SW 1271 (cell line): ENCODE data around the gene PYDC2.

Experiments used
- DNase-seq, 2 experiments: peaks; one replicate each; lab custom pipeline; 2025; lab: John Stamatoyannopoulos, UW

PYDC2 gene

DNA sequence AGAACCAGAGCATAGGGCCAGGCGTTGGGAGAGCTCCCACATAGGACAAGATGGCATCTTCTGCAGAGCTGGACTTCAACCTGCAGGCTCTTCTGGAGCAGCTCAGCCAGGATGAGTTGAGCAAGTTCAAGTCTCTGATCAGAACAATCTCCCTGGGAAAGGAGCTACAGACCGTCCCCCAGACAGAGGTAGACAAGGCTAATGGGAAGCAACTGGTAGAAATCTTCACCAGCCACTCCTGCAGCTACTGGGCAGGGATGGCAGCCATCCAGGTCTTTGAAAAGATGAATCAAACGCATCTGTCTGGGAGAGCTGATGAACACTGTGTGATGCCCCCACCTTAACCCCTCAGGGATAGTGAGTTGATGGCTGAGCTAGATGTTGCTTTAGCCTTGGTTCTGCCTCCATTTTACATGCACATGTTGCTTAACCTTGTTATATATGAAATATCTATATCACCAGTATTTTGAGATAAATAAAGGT lies at the start of gene PYDC2:
Gene PYDC2 (plus strand): TSS at position 51 of the 483 bp plus-strand sequence. CDS start 0 bp downstream, at position 51.
- no peak for DNase-seq

DNA sequence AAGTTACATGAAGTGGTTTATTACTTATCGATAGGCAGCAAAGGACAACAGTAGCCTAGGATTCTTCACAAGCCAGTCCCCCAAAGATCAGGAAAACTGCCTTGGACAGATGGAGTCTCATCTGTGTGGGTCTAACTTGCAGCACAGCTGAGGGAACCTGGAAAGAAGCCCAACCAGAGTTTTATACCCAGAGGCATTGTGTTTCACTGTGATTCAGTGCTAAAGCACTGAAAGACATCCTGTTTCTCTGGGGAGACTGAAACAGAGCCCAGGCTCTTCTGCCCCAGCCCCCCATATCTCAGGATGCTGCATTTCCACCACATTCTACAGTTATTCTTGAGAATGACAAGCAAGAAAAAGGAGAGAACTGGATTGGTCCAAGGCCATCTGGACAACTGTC lies 48.2 kb upstream of the PYDC2 start:
- peak in 1 of 2 experiments; percentile 68 for DNase-seq

DNA sequence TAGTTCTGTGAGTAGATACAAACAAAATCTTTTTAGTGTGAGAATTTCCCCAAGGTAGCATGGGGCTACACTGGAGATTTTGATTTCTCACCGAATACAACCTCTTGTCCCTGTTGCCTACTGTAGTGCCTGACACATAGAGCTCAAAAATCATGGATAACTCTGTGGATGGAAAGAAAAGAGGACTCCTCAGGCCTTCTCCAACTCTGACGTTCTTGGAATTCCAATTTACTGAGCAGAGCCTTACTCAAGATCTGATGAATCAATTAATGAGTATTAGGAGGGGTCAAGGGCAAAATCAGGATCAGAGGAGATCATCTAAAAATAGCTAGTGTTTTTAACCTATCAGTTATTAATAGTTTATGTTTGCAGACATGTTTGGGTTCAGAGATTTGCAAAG lies 46.7 kb upstream of the PYDC2 start:
- no peak for DNase-seq

DNA sequence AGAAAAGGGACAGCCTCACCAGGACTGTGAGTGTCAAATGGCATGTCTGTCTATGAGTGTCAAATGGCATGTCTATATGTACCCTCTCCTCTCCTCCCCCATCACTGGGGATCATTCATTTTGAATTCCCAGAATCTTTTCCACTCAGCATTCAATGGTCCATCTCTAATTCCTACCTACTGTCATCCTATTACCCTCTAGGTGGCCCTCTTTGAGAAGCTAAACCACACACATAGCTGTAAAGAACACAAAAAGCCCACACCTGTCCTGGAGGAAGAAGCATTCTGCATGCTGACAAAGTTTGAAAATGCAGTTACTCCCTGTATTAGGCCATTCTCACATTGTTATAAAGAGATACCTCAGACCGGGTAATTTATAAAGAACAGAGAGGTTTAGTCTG lies 46.2 kb upstream of the PYDC2 start:
- DNase-seq: no peak

DNA sequence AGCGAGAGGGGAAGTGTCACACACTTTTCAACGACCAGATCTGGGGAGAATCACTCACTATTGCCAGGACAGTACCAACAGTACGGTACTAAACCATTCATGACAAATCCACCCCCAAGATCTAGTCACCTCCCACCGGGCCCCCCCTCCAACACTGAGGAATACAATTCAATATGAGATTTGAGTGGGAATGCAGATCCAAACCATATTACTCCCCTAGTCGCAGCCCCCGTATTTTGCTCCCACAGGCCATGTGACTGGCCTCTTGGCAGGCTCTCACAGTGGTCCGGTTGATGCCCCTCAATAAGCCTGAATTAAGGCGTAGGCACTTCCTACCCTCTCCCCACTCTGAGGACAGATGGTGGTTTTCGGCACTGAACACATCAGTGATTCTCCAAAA lies 45.4 kb upstream of the PYDC2 start:
- no peak for DNase-seq

DNA sequence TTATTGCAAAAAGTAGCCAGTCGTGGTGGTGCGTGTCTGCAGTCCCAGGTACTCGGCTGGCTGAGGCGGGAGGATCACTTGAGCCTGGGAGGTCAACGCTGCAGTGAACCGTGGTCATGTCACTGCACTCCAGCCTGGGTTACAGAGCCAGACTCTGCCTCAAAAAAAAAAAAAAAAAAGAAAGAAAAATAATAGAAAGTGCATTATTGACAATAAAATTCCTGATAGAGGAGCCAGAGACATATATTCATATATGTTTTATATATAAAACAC lies 43.6 kb upstream of the PYDC2 start:
- no peak for DNase-seq

DNA sequence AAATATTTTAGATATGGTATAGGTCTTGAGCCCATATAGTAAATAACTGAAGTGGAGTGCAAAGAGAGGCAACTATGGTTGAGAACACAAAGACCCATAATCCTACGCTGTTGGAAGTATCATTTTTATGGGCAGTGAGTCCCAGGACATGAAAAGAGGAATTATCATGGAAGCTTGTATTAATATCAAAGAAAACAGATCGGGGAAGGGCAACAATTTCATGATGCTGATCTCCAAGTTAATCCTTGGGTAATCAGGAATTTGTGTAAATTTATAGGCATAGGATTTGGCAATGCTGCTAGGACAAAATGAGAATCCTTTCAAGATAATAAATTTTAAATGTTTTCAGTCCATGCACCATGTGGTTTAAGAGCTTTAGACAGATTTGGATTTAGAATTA lies 40.2 kb upstream of the PYDC2 start:
- DNase-seq: no peak

DNA sequence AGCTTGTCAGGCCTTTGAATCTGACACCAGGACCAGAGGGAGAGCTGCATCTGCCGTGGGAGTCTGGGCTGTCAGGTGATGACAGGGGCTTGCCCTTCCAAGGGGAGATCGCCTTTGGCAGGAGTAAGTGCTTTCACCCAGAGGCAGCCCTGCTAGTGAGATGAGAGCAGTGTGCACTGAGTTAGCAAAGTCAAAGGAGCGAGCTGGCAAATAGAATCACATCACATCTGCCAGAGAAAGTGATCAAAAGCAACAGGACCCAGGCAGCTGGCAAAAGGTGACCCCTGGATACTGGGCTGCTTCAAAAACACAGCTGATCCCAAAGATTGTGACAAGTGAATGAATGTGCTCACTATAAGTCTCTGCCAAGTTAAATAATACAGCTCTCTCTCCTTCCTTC lies 36.1 kb upstream of the PYDC2 start:
- DNase-seq: no peak

DNA sequence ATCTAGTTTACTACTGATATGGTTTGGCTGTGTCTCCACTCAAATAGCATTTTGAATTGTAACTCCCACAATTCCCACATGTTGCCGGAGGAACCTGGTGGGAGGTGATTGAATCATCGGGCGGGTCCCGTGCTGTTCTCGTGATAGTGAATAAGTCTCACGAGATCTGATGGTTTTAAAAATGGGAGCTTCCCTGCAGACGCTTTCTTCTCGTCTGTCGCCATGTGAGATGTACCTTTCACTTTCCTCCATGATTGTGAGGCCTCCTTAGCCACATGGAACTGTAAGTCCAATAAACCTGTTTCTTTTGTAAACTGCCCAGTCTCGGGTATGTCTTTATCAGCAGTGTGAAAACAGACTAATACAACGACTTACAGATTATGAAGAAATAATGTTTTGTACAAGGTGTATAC lies 35.6 kb upstream of the PYDC2 start:
- DNase-seq: no peak

DNA sequence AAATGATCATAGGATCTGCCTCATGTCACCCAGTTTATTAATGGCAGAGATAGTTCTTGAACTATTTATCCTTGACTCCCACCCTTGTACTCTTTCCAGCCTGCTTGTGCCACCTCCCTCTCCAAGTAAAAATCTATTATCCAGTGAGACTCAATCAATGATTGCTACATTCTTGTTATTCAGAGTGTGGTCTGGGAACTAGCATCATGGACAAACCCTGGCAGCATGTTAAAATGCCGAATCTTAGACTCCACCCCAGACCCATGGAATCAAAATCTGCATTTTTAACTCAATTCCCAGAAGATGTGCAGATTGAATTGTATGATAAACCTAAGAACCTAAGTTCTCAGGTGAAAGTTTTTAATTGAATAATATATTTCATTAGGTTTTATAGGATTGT lies 34.7 kb upstream of the PYDC2 start:
- DNase-seq: no peak

DNA sequence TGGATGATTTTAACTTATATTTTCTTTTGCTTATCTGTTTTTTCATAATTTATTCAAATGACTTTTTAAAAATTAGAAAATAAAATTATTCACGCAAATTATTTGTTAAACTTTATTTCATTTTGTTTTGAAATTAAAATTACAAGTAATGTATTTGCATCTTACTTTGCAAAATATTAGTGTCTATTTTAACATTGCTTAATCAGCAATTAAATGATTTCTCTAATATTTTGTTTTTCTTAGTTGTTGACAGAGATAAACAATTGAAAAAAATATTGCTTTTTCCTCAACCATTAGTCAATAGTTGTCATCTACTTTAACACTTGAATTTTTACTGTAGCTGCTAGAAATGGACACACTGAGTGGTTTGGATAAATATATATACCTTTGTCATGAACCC lies 32.8 kb upstream of the PYDC2 start:
- no peak for DNase-seq

DNA sequence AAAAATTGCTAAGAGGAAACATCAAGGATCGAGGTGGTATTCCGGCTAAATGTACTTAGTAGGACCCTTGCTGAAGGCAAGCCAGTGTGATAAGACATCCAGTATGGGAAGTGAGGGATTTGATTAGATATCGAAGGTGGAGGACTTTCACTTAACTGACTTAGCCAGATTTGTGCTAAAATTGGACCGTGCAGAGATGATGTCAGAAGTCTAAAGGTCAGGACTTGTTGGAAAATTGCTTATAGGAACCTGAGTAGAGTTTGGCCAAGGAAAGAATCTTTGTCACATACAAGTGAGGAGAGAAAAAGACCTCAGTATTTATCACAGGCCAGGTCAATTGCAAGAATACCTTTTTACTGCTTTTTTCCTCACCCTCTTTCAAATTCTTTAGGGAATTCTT lies 30.9 kb upstream of the PYDC2 start:
- DNase-seq: no peak

DNA sequence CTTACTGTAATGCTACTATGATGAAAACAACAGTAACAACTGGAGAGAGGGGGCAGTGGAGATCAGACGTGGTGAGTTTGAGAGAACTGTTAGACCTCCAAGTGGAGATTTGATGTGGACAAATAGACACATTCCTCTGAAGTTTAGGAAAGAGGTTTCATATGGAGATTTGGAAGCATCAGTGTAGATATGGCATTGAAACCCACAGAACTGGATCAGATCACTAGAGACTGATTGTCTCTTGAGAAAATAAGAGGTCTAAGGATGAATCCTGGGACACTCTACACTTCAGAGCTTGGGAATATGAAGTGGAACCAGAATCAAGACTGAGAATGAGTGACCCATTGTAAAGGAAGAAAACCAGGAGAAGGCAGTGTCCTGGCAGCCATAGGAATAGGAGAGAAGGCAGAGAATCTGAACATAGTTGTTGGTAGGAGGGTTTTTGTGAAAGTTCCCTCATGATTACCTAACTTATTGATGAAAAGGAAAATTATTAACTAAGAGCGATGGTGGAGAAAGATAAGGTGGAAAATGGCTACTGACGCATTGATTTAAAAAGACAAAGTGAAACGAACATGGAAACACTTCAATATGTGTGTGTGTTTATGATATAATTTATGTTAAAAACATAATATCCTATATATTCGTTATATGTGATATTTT lies 29.7 kb upstream of the PYDC2 start:
- no peak for DNase-seq

DNA sequence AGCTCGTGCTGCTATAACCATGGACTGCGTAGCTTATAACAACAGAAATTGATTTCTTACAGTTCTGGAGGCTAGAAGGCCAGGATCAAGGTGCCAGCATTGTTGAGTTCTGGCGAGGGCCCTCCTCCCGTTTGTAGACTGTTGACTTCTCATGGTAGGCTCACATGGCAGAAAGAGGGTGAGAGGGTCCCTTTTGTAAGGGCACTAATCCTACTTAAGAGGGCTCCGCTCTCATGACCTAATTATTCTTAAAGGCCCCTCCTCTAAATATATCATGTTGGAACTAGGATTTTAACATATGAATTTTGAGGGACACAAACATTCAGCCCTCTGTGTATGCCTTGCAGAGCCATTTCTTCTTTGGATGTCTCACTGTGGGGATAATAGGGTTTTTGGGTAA lies 28.8 kb upstream of the PYDC2 start:
- no peak for DNase-seq

DNA sequence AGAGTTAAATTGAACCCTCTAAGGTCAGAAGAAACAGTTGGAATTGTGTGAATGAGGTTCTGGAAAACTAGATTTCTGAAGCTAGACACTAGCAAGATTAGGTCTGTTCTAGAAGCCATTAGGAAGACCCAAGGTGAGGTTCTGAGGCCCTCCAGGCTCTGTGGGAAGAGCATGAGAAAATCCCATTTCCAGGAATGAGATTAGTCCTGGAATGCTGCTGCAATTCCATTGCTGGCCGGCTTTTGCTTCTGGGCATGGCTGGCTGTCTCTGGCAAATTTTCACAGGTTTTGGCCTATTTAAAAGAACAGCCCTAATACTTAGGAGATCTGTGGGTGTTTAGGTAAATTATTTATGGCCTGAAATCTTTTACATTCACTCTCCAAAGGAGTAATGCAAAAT lies 26.9 kb upstream of the PYDC2 start:
- DNase-seq: no peak

DNA sequence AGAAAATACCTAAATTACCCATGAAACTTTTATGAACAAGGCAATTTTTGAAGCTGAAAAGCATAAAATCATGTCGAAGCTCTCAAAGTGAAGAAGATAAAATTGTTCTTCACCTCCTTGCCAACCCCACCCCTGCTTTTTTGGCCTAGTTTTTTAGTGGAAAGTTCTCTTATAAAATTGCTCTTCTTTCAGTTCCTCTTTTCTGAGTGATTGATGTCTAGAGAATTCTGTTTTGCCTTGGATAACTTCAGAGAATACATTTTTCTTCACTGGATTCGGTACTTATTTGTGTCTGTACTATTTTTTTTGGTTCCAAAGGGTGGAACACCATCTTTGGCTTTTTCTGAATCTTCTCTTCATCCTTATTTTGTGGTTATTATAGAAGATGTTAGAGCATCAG lies 25.0 kb upstream of the PYDC2 start:
- no peak for DNase-seq

DNA sequence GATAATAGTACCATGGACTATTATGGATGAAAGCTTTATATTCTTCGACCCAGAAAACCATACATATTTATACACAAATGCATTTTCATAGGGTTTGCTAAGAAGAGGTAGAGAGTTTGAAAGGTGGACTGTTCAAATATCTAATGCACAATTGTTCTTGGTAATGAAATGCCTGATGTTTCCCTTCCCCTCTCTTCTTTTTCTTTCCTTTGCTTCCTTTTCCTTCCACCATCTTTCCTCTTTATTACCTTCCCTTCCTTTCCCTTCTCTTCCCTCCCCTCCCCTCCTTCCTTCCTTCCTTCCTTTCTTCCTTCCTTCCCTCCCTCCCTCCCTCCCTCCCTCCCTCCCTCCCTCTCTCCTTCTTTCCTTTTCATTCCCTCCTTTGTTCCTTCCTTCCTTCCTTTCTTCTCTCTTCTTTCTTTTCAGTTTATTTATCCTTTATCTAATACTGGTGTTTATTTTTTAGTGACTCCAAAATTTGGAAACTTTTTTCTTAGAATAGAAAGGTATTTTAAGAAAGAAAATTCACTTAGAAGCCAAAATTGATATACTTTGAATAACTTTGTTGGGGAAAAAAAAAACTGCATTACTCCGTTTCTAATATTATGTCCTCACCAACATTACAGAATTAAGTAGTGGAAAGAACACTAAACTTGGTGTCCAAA lies 22.7 kb upstream of the PYDC2 start:
- no peak for DNase-seq

DNA sequence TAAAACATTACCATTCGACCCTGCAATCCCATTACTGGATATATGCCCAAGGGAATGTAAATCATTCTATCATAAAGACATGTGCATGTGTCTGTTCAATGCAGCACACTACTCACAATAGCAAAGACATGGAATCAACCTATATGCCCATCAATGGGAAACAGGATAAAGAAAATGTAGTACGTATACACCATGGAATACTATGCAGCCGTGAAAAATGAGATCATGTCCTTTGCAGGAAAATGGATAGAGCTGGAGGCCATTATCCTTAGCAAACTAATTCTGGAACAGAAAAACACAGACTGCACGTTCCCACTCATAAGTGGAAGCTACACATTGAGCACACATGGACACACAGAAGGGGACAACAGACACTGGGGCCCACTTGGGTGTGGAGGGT lies 20.4 kb upstream of the PYDC2 start:
- DNase-seq: no peak

DNA sequence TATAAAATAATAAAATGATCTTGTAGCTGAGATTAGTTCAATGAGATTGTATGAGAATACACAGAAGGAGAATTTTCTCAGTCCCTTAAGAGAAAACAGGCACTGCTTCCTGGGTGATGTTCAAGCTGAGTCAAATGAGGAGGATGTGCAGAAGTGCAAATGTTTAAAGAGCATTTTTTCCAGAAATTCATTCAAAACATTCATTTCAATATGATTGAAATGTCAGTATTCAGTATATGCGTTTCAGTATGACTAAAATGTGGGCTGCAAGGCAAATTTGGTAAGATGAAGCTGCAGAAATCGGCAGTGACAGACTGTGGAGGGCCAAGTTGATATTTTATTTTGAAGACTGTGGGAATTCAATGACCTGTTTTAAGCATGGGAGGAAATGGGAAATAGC lies 19.3 kb upstream of the PYDC2 start:
- DNase-seq: no peak

DNA sequence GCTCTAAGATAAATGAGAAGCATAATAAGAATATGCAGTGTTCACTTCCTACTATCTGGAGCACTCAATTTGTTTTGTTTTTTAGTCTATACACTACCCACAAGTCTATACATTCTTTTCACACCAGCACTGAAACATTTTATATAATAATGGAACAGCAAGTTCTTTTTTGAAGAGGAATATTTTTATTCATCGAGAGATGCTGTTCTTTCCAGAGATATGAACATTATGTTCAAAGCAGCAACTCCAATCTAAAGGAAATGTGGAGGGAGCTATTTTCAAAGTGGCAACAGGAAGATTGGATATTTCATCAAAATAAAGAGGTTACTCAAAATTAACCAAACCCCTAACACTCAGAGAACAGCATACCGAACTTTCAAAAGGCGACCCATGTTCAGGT lies 16.4 kb upstream of the PYDC2 start:
- no peak for DNase-seq

DNA sequence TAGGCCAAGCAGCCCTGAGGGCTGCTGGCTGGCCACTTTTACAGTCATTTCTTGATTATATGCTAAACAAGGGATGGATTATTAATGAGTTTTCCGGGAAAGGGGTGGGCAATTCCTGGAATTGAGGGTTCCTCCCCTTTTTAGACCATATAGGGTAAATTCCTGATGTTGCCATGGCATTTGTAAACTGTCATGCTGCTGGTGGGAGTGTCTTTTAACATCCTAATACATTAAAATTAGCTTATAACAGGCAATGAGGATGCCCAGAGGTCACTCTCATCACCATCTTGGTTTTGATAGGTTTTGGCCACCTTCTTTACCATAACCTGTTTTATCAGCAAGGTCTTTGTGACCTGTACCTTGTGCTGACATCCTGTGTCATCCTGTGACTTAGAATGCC lies 11.7 kb upstream of the PYDC2 start:
- DNase-seq: no peak

DNA sequence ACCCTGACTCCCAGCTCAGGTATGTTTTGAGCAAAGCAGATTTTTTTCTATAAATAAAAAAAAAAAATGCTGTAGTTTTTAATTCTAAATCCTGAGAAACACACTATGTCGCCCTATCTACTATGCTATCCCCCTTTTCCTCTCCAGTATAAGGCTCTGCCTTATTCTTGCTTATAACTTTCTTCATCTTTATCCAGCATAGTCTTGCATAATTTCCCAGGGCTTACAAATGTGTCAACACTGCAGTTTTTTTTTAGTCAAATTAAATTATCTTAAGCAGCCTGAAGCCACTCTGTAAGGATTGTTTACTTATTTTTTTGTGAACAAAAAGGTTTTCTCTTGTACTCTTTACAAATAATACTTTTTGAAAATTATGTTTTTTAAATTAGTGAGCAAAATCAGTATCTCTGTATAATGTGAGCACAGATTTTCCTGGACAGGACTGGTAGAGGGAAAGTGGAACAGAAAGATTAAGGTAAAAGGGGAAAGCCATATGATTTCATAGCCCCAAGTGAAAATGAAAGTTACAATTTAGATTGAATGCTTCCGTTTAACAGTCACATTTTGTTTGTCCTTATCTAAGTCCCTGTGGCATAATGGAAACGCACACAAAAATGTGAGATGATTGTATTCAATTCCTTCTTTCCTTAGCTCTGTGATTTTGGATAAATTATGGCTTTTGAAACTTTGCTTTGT lies 5.6 kb upstream of the PYDC2 start:
- DNase-seq: no peak

DNA sequence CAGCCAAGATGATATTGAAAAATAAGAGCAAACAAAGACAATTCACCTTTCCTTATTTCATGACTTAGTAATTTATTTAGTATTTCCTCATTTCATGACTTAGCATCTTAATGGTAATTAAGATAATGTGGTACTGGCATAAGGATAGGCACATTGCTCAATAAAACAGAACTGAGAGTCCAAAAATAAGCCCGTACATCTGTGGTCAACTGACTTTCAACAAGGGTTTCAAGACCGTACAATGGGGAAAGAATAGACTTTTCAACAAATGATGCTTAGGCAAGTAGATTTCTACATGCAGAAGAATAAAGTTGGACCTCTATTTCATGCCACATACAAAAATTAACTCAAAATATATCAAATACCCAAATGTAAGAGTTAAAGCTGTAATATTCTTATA lies 603 bp upstream of the PYDC2 start:
- no peak for DNase-seq

DNA sequence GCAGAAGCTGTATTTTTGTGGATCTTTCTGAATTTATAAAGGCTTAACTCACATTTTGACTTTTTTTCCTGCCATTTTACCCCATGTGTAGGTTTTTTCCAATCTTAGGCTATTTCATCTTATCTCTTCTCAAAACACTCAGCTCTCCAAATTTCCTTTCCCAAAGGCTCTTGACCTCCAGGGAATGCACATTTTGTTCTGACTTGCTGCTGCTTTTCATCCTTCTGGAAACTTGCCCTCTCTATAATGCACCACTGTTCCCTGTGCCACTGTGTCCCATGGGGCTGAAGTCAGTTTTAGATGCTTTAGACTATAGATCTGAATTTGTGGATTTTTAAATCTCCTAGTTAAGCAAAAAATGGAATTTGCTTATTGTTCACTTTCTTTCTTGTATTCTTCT lies 9.1 kb downstream of the PYDC2 start:
- DNase-seq: no peak
